GM19099 (cell line): Measurements from ENCODE around the gene ROCK2.

Experiments
- POLR2A ChIP-seq: IDR thresholded peaks from 3 replicates; pipeline ENCODE4 v1.6.1; 2011; ENCODE audit warnings: low read depth; ENCODE audit not compliant: insufficient read length; ENCODE audit errors: extremely low read depth

The ROCK2 gene

GRCh38 chr2:11180653-11181052 lies 163.8 kb downstream of the ROCK2 start:
- TF ChIP-seq POLR2A = no peak

GRCh38 chr2:11179899-11180298 lies 164.5 kb downstream of the ROCK2 start:
- TF ChIP-seq POLR2A = no peak

- TF ChIP-seq POLR2A = no peak
Observed at GRCh38 chr2:11179196-11179595, 165.2 kb downstream of the ROCK2 start.

GRCh38 chr2:11177871-11178690 lies 166.4 kb downstream of the ROCK2 start:
- TF ChIP-seq POLR2A = no peak

- no peak for TF ChIP-seq POLR2A
Observed at GRCh38 chr2:11175293-11175795, 169.1 kb downstream of the ROCK2 start.

- no peak for TF ChIP-seq POLR2A
Observed at GRCh38 chr2:11174222-11174621, 170.2 kb downstream of the ROCK2 start.

GRCh38 chr2:11169333-11169732 lies 175.1 kb downstream of the ROCK2 start:
- no peak for TF ChIP-seq POLR2A

GRCh38 chr2:11168488-11168887 lies 175.9 kb downstream of the ROCK2 start:
- TF ChIP-seq POLR2A = no peak

GRCh38 chr2:11166476-11166875 lies 178.0 kb downstream of the ROCK2 start:
- no peak for TF ChIP-seq POLR2A

- no peak for TF ChIP-seq POLR2A
Observed at GRCh38 chr2:11163439-11164317, 180.8 kb downstream of the ROCK2 start.

GRCh38 chr2:11161747-11162146 lies 182.7 kb downstream of the ROCK2 start:
- TF ChIP-seq POLR2A = no peak

GRCh38 chr2:11160731-11161455 lies 183.5 kb downstream of the ROCK2 start:
- peak; percentile 52 for TF ChIP-seq POLR2A

- no peak for TF ChIP-seq POLR2A
Observed at GRCh38 chr2:11160256-11160655, 184.2 kb downstream of the ROCK2 start.

- no peak for TF ChIP-seq POLR2A
Observed at GRCh38 chr2:11159574-11160170, 184.8 kb downstream of the ROCK2 start.
